ENCODE measurements around the gene CPEB3. TPM values are rescaled to one million over a fixed set of nuclear protein-coding genes. Genes with fewer than 3 reads are reported as not detected.
A peak's percentile ranks its signal among the peaks of the same experiment; 100 is the strongest.

CPEB3 gene
- total RNA-seq, 2 experiments from 2014 or later, result 3.8 to 4.3 TPM

DNA sequence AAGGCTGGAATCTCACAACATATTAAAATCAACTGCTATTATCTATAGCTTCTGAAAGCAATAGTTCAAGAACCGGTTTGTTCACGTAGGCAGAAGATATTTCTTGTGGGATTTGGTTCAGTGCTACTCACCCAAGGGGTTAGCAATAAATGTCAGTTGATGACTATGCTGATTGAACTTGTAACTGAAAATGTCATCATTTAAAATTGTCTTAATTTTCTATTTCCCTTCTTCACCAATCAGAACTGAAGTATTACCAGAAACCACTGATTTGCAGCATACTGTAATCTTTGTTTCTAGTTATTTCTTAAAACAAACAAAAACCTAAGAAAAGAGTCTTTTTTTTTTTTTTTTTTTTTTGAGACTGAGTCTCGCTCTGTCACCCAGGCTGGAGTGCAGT lies 46.1 kb downstream of the CPEB3 start:
- peaks cover 4% of the 10 kb centered on the region for H3K27me3 Mint-ChIP-seq
- ATAC-seq (no peak), DNase-seq (no peak)
- no peak overlapping the region for H3K4me3 Mint-ChIP-seq
- CTCF ChIA-PET, result no interaction called here
- H3K4me1 Mint-ChIP-seq, result peaks cover 25% of the 10 kb centered on the region
- H3K36me3 Mint-ChIP-seq, result peaks cover under 1% of the 10 kb centered on the region
- H3K9me3 Mint-ChIP-seq (ENCODE audit: low read depth), result no peaks in the 10 kb centered on the region
- H3K27ac Mint-ChIP-seq, result no peak overlapping the region

DNA sequence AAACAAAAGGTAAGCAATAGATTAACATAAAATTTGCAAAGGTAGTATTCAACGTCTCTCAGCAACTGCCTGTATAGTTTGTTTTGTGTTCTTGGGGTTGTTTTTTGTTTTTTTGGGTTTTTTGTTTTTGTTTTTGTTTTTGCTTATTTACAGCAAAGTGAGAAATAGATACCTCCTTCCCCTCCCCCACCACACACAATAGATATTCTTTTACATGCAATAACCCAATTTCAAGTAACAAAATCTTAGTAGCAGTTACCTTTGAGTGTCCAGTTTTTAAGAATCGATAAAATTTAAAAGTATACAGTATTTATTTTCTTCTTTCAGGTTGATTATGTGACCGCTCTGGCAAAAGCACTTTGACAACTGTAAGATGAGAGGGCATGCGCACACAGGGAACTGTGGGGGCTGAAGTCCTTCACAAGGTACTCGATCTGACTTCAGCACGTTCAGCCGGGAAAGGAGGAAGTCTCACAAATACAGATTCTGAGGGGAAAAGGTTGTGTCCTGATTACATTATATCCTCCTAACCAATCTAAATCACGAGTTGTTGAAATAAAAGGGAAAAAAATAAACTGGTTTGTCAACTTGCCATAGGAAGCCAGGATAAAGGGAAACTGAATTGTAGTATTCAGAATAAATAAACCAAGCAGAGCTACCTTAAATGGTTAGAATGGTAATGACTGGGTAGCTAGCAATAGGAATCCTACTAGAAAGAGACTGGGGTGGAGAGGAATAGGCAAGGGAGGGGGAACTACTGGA lies 47.8 kb downstream of the CPEB3 start:
- H3K4me1 Mint-ChIP-seq, result peaks cover 35% of the 10 kb centered on the region
- peak overlapping the region; percentile 36 for H3K4me3 Mint-ChIP-seq
- peaks cover 10% of the 10 kb centered on the region for H3K36me3 Mint-ChIP-seq
- no peak overlapping the region for H3K27ac Mint-ChIP-seq
- DNase-seq (peak; percentile 50), ATAC-seq (no peak)
- CTCF ChIA-PET, result interaction anchor here (0.6 to 0.9 kb wide), 2 partner anchors 155 to 316 kb away, joined by 3 read pairs; no protein-coding TSS in a partner anchor
- H3K27me3 Mint-ChIP-seq, result peaks cover 14% of the 10 kb centered on the region
- H3K9me3 Mint-ChIP-seq (ENCODE audit: low read depth), result no peaks in the 10 kb centered on the region

DNA sequence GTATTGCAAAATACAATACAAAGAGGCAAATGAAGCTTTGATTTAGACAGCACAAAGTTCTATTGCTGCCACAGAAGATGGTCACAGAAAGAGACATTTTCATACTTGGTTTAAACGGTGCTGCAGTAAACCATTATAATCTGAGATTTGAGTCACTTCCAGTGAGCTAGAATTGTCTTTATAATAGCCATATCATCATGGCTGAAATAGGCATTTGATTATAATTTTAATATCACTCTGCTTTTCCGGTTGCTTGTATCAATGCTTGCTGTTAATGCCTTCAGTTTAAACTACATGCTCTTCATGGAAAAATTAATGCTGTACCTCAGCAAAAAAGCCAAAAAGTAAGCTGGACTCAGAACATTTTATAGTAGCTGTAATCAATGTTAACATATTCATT lies 48.5 kb downstream of the CPEB3 start:
- Mint-ChIP-seq H3K36me3 (peaks cover 11% of the 10 kb centered on the region), H3K4me3 (no peak overlapping the region), H3K9me3 (ENCODE audit: low read depth) (no peaks in the 10 kb centered on the region), H3K27me3 (peaks cover 15% of the 10 kb centered on the region), H3K4me1 (peaks cover 35% of the 10 kb centered on the region), H3K27ac (no peak overlapping the region)
- CTCF ChIA-PET, result interaction anchor here (0.9 kb wide), 1 partner anchor 155 kb away, joined by 3 read pairs; no protein-coding TSS in a partner anchor
- no peak for ATAC-seq
- DNase-seq, result no peak

DNA sequence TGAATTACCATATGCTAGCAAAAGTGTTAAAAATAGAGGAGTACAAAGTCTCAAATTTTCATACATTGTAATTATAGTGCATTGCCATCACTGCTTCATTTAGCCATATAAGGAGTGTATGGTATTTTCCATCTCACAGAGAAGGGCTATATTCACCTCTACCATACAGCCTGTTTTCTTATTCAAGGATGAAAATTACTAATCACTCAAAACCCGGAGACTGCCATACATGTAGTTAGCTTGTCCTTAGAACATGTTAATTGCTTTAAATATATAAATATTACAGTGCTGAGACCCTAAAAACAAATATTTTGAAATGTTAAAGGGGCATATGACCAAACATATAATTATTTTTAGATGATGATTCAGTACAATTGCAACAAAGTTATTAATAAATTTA lies 49.4 kb downstream of the CPEB3 start:
- Mint-ChIP-seq H3K4me1 (peaks cover 35% of the 10 kb centered on the region), H3K36me3 (peaks cover 14% of the 10 kb centered on the region), H3K27me3 (peaks cover 15% of the 10 kb centered on the region), H3K9me3 (ENCODE audit: low read depth) (no peaks in the 10 kb centered on the region), H3K27ac (no peak overlapping the region), H3K4me3 (peak overlapping the region; percentile 86)
- CTCF ChIA-PET, result no interaction called here
- ATAC-seq (no peak), DNase-seq (no peak)

DNA sequence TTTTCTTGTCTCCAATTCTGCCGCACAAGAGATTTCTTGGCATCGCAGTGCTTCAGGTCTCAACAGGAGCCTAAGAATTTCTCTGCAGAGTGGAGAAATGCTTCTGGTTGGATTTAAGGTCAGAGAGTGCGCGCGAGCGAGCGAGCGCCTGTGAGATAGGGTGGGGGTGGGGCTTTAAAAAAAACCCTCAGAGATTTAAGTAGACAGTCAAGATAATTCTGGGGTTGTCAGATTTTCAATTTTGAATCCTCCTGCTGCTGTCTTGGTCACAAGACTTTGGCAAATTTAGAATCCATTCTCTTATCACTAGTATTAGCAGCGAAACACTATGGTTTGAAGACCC lies 49.7 kb downstream of the CPEB3 start:
- peaks cover 35% of the 10 kb centered on the region for H3K4me1 Mint-ChIP-seq
- no peaks in the 10 kb centered on the region for H3K9me3 Mint-ChIP-seq (ENCODE audit: low read depth)
- peaks cover 15% of the 10 kb centered on the region for H3K36me3 Mint-ChIP-seq
- DNase-seq (no peak), ATAC-seq (no peak)
- CTCF ChIA-PET, result no interaction called here
- no peak overlapping the region for H3K27ac Mint-ChIP-seq
- H3K4me3 Mint-ChIP-seq, result peak overlapping the region; percentile 86
- peaks cover 15% of the 10 kb centered on the region for H3K27me3 Mint-ChIP-seq

DNA sequence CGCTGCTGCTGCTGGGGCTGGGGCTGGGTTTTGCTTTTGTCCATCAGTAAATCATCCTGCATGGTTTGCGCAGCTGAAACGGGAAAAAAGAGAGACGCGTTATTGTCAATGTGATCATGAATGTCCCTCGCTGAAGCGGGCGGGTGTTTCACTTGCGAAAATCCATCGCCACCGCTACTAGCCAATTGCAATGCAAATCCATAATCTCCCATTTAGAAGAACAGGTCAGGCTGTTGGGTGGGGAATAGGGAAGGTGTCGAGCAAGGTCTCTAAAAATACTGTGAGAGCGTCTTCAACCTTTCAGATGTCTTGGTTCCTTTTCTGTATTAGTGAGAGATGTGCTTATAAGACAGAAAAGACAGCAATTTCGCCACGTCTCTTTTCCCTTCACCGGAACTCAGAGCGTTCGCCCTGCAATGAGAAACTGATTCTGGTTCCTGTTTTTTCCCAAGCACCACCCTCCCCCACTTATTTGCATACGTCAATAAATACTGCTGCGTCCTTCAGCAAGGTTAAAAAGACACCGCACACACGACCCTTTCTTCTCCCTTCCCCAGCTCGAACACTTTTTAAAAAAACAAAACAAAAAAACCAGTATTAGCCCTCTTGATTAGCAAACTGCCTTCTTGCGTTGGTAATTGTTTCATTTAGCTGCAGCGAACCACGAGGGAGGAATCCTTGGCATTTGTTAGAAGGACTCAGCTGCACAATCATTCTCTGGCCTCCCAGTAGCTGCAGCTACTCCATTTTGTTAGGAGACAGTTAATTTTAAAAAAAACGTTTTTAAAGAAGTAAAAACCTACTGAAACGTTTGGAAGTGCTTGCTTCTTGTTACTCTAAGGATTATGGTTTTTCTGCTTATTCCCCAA lies 50.4 kb downstream of the CPEB3 start:
- no peaks in the 10 kb centered on the region for H3K9me3 Mint-ChIP-seq (ENCODE audit: low read depth)
- peaks cover 15% of the 10 kb centered on the region for H3K27me3 Mint-ChIP-seq
- CTCF ChIA-PET, result interaction anchor here (1.1 kb wide), 1 partner anchor 139 kb away, joined by 3 read pairs; no protein-coding TSS in a partner anchor
- H3K36me3 Mint-ChIP-seq, result peaks cover 17% of the 10 kb centered on the region
- H3K4me1 Mint-ChIP-seq, result peaks cover 35% of the 10 kb centered on the region
- ATAC-seq, result peak; percentile 70
- peak overlapping the region; percentile 35 for H3K27ac Mint-ChIP-seq
- DNase-seq, result peak; percentile 54
- peak overlapping the region; percentile 86 for H3K4me3 Mint-ChIP-seq

DNA sequence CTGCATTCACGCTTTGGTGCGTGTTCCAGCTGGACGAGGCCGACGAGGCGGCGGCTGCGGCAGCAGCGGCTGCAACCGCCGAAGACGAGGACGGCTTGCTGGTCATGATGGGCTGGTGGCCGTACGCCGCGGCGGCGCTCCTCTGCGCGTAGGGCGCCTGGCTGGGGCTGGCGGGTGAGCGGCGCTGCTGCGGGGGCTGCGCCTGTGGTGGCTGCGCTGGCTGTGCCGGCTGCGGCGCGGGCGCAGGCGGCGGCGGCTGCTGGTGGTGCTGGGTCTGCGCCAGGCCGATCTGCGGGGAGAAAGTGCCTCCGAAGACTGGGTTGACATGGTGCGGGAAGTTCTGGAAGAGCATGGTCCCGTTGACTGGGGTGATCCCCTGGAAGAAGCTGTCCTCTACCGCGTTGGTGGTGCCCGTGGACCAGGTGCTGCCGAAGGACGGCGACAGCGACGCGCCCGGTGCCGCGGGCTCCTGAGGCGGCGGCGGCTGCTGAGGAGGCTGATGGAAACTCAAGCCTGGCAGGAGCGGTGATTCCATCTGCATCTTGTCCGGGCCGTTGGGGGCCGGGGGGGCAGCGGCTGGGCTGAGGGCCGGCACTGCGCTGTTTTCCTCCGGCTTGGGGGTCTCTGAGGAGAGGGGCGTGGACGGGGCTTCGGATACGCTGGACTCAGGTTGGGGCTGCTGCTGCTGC lies 51.1 kb downstream of the CPEB3 start:
- H3K9me3 Mint-ChIP-seq (ENCODE audit: low read depth), result no peaks in the 10 kb centered on the region
- ATAC-seq (peak; percentile 68), DNase-seq (no peak)
- H3K27me3 Mint-ChIP-seq, result peaks cover 15% of the 10 kb centered on the region
- CTCF ChIA-PET, result interaction anchor here (1.1 kb wide), 1 partner anchor 138 kb away, joined by 3 read pairs; no protein-coding TSS in a partner anchor
- H3K4me3 Mint-ChIP-seq, result peak overlapping the region; percentile 86
- H3K4me1 Mint-ChIP-seq, result peaks cover 30% of the 10 kb centered on the region
- peak overlapping the region; percentile 35 for H3K27ac Mint-ChIP-seq
- H3K36me3 Mint-ChIP-seq, result peaks cover 20% of the 10 kb centered on the region

DNA sequence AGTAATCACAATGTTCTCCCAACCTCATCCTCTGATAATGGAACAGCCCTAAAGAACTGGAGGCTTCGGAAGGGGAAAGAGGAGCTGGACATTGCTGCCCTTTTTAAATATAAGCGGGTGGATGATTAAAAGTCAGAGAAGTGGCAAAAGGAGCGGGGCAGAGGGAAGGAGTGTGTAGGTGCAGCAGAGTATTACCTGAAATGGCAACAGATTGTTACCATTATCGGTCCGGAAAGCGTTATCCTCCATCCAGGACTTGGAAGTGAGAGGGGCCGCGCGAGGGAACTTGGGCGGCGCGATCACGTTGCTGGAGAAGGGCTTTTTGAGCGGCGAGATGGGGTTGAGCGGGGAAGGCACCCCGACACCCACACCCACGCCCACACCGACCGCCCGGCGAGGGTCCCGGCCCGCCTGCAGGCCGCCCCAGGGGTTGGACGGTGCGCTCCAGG lies 51.7 kb downstream of the CPEB3 start:
- Mint-ChIP-seq H3K27me3 (peaks cover 15% of the 10 kb centered on the region), H3K4me3 (peak overlapping the region; percentile 68), H3K36me3 (peaks cover 24% of the 10 kb centered on the region), H3K4me1 (peaks cover 28% of the 10 kb centered on the region), H3K27ac (no peak overlapping the region), H3K9me3 (ENCODE audit: low read depth) (no peaks in the 10 kb centered on the region)
- CTCF ChIA-PET, result no interaction called here
- no peak for DNase-seq
- no peak for ATAC-seq

DNA sequence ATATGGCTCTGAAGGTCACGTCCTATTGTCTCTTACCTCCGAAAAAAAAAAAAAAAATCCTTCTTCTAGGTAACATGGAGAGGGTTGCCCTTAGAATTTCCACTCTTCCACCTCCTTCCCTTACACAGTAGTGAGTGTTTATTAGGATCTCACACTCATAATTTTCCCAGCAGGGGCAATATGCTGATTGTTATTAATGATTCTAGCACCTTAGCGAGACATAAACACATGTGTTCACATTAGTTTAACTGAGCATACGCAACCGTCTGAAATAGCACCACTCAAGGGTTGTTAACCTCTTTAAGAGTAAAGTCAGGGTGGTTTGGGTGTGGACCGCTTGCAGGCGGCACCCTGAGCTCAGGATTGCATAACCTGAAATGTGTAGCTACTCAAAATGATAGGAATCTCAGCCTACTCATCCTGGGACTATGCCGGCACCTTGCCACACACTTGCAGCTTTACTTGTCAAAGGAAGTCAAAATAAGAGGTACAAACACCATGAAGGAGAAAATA lies 52.2 kb downstream of the CPEB3 start:
- DNase-seq, result no peak
- CTCF ChIA-PET, result no interaction called here
- H3K36me3 Mint-ChIP-seq, result peaks cover 25% of the 10 kb centered on the region
- peaks cover 29% of the 10 kb centered on the region for H3K4me1 Mint-ChIP-seq
- peak overlapping the region; percentile 58 for H3K27ac Mint-ChIP-seq
- peaks cover 15% of the 10 kb centered on the region for H3K27me3 Mint-ChIP-seq
- peak overlapping the region; percentile 68 for H3K4me3 Mint-ChIP-seq
- ATAC-seq, result no peak
- no peaks in the 10 kb centered on the region for H3K9me3 Mint-ChIP-seq (ENCODE audit: low read depth)

DNA sequence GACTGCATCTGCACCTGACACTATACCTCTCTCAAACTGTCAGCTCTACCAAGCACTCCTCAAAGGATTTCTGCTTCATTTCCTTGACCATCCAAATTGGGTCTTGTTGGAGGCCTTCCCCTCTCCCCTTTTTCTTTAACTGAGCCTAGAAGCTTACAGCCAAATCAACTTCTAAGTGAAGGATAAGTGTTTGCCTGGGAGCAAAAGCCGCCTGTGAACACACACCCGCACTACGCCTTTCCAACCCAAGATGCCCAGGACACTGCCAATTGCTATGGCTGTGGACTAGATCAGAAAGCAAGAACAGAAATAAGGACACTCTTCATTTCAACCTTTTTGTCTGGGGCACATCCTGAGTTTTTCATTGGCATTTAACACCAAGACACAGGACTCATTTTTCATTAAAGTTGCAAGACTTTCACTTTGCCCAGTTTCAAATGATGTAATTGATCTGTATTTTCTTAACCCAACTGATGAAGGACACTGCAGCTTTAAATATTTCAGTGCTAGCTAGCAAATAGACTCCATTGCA lies 52.8 kb downstream of the CPEB3 start:
- Mint-ChIP-seq H3K36me3 (peaks cover 29% of the 10 kb centered on the region), H3K9me3 (ENCODE audit: low read depth) (no peaks in the 10 kb centered on the region), H3K4me3 (no peak overlapping the region), H3K27ac (no peak overlapping the region), H3K4me1 (peaks cover 30% of the 10 kb centered on the region), H3K27me3 (peaks cover 15% of the 10 kb centered on the region)
- ATAC-seq, result no peak
- DNase-seq, result no peak
- CTCF ChIA-PET, result interaction anchor here (1.5 kb wide), 1 partner anchor 150 kb away, joined by 3 read pairs; no protein-coding TSS in a partner anchor

DNA sequence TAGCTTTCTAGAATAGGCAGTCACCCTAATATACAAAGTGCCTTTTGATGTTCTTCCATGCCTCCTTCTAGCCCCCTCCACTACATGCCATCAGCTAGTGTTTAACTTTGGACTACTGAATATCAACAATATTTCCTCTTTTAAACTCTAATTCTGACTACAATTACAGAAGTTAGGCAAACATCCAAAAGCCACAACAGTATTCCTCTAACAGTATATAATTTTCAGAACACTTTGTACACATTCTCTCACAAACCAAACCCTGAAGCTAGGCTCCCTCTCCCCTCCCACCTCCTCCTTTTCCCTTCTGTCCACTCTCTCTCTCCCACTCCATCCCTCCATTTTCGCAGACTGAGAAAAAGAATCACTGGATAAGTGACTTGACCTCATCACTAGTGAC lies 59.7 kb downstream of the CPEB3 start:
- CTCF ChIA-PET, result interaction anchor here (0.5 to 1.4 kb wide), 2 partner anchors 9 to 31 kb away, joined by 3 read pairs; no protein-coding TSS in a partner anchor
- no peak for DNase-seq
- Mint-ChIP-seq H3K4me3 (no peak overlapping the region), H3K27me3 (no peaks in the 10 kb centered on the region), H3K9me3 (ENCODE audit: low read depth) (no peaks in the 10 kb centered on the region), H3K36me3 (peaks cover 21% of the 10 kb centered on the region), H3K27ac (no peak overlapping the region), H3K4me1 (peaks cover 9% of the 10 kb centered on the region)
- no peak for ATAC-seq

DNA sequence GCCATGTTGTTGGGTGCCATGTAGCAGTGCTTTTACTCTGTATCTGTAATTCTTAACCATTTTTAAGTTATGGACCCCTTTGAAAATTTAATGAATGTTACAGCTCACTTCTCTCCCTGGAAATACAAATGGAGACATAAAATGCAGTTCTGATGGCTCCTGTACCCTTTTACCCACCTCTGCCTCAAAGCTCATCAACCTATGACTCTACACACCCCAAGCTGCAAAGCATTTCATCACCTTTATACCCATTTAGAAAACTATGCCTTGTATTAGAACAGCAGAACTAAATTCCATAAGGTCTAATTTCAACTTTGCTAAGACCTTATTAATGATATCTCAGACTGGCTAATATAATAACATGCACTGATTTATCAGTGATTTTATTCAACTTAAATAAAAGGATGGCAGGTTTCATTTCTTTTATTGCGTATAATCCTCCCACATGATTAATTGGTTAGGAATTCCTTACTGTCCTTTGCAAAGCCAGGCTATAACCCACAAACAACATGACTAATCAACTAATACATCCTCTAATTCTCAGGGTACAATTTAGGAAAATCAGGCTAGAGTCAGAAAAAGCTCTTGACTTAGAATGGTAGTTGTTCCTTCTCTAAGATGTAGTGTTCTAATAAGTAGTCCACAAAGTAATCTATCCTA lies 68.1 kb downstream of the CPEB3 start:
- H3K9me3 Mint-ChIP-seq (ENCODE audit: low read depth), result no peaks in the 10 kb centered on the region
- no peak overlapping the region for H3K4me3 Mint-ChIP-seq
- no peaks in the 10 kb centered on the region for H3K27me3 Mint-ChIP-seq
- H3K36me3 Mint-ChIP-seq, result peaks cover 8% of the 10 kb centered on the region
- no peak overlapping the region for H3K27ac Mint-ChIP-seq
- no peaks in the 10 kb centered on the region for H3K4me1 Mint-ChIP-seq
- DNase-seq (no peak), ATAC-seq (no peak)
- CTCF ChIA-PET, result interaction anchor here (0.6 kb wide), 2 partner anchors 9 to 161 kb away, joined by 3 to 4 read pairs; no protein-coding TSS in a partner anchor
